ENCODE measurements around the gene RREB1. TPM values are rescaled to one million over a fixed set of nuclear protein-coding genes. Genes with fewer than 3 reads are reported as not detected.

The RREB1 gene
- total RNA-seq, 1 donor from 2014 or later: 16.8 TPM

GRCh38 chr6:7106752-7107577 is 796 bp upstream of the RREB1 start:
- H3K27me3 Mint-ChIP-seq: peaks cover 9% of the 10 kb centered on the region
- intact Hi-C loops (cut with micrococcal nuclease): loop anchor here (1.0 to 2.0 kb wide), 3 partner anchors 20 to 132 kb away; no protein-coding TSS in a partner anchor
- H3K4me1 Mint-ChIP-seq: peaks cover 28% of the 10 kb centered on the region
- peaks cover 2% of the 10 kb centered on the region for H3K36me3 Mint-ChIP-seq (ENCODE audit: low read depth)
- peak overlapping the region; percentile 94 for H3K27ac Mint-ChIP-seq
- peak overlapping the region; percentile 87 for H3K4me3 Mint-ChIP-seq
- peak; percentile 85 for DNase-seq
- H3K9me3 Mint-ChIP-seq: no peaks in the 10 kb centered on the region

DNA sequence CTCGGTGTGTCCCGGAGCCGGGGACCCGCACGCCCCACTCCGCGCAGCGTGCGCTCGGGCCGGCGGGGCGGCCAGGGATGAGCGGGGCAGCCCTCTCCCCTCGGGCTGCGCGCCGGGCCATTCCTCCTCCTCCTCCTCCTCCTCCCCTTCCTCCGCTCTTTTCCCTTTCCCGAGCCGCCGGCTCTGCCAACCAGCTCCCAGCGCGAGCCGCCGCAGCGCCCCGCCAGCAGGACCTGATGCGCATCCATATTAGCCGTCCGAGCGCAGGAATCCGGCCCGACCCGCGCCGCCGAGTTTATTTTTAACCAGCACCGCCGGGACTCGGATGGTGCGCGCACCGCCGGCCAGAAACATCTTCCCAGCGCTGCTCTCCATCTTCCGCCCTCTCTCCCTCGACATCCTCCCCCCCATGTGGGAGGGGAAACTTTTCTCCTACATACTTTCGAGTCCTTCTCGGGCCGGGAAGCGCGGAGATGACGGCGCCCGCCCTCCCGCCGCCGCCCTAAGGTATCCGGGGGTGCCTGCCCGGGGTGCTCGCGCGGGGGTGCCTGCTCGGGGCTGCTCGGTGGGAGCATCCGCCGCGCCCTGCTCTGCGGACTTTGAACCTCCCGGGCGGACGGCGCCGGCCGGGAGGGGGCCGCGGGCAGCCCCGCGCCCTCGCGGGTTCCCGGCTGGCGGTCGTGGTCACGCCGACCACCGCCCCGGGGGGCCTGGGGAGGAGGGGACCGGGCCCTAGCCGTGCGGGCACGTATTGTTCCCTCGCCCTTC is 619 bp downstream of the RREB1 start:
- intact Hi-C loops (cut with micrococcal nuclease): no loop called here
- Mint-ChIP-seq H3K9me3 (no peaks in the 10 kb centered on the region), H3K27me3 (peaks cover 9% of the 10 kb centered on the region), H3K27ac (peak overlapping the region; percentile 96), H3K4me3 (peak overlapping the region; percentile 96), H3K4me1 (peaks cover 40% of the 10 kb centered on the region), H3K36me3 (ENCODE audit: low read depth) (peaks cover 2% of the 10 kb centered on the region)
- DNase-seq: peak; percentile 84

GRCh38 chr6:7108964-7109836 is 1.4 kb downstream of the RREB1 start:
- Mint-ChIP-seq H3K36me3 (ENCODE audit: low read depth) (peaks cover 2% of the 10 kb centered on the region), H3K4me3 (peak overlapping the region; percentile 93), H3K4me1 (peaks cover 44% of the 10 kb centered on the region), H3K9me3 (no peaks in the 10 kb centered on the region), H3K27me3 (peaks cover 8% of the 10 kb centered on the region), H3K27ac (peak overlapping the region; percentile 88)
- intact Hi-C loops (cut with micrococcal nuclease): loop anchor here (1.0 kb wide), 1 partner anchor 28 kb away; no protein-coding TSS in a partner anchor
- DNase-seq: peak; percentile 80

DNA sequence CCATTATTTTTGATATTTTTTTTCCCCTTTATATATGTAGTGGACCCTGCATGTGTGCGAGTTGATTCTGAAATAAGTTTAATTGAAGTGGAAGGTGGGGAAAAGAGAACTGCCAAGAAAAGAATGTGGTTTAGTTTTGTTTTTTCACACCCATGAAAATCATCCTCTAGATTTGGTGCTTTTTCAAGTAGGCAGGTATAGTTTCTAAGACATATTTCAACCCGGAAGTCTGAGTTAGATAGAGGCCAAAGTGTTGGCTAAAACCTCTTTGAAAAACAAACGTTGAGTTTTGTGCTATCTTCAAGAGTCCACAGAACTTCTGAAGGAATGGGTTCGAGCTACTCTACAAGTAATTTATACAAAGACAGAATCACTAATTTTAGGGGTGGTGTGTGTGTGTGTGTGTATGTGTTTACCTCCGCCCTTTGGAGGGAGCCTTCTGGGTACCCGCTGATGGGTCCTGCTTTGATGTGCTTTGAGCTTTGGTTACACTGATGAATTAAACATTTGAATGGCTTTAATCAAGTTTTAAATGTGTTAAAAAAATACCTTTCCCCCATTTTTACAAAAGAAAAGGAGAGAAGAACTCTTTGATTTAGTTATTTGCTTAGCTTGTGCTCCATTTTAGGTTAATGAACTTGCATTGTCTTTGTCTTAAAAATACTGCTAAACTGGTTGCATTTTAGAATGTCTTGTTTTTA is 2.5 kb downstream of the RREB1 start:
- intact Hi-C loops (cut with micrococcal nuclease): no loop called here
- H3K4me3 Mint-ChIP-seq: peak overlapping the region; percentile 93
- H3K27me3 Mint-ChIP-seq: peaks cover 2% of the 10 kb centered on the region
- H3K36me3 Mint-ChIP-seq (ENCODE audit: low read depth): peaks cover 2% of the 10 kb centered on the region
- no peaks in the 10 kb centered on the region for H3K9me3 Mint-ChIP-seq
- H3K4me1 Mint-ChIP-seq: peaks cover 44% of the 10 kb centered on the region
- DNase-seq: no peak
- H3K27ac Mint-ChIP-seq: peak overlapping the region; percentile 88

DNA sequence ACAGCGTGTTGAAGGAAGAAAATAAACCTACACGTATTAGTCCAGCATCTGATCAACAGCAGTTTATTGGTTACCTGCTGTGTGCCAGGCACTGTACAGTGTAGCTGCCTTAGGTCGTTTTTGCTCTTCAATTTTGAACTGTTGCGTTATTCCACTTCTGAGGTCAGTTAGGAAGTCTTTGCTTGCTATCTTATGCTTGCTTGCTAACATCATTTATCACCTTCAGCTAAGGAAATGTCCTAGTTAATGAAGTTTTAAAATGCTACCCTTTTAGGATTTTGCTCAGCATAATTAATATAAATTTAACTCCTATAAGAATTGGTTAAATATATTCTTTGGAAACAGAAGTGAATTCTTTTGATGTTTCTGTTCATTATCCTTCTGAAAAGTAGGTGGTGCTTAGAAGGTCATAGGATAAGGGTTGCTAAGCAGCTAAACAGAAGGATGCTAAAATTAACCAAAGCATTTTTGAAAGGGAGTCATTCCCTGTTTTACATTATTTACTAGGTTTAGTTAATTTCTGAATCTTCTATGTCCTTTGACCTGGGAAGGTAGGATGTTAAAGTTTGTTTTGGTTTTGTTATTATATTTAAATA is 3.4 kb downstream of the RREB1 start:
- peaks cover 3% of the 10 kb centered on the region for H3K36me3 Mint-ChIP-seq (ENCODE audit: low read depth)
- H3K9me3 Mint-ChIP-seq: no peaks in the 10 kb centered on the region
- intact Hi-C loops (cut with micrococcal nuclease): no loop called here
- no peak overlapping the region for H3K27ac Mint-ChIP-seq
- H3K4me3 Mint-ChIP-seq: no peak overlapping the region
- H3K27me3 Mint-ChIP-seq: peaks cover 2% of the 10 kb centered on the region
- DNase-seq: no peak
- peaks cover 51% of the 10 kb centered on the region for H3K4me1 Mint-ChIP-seq

DNA sequence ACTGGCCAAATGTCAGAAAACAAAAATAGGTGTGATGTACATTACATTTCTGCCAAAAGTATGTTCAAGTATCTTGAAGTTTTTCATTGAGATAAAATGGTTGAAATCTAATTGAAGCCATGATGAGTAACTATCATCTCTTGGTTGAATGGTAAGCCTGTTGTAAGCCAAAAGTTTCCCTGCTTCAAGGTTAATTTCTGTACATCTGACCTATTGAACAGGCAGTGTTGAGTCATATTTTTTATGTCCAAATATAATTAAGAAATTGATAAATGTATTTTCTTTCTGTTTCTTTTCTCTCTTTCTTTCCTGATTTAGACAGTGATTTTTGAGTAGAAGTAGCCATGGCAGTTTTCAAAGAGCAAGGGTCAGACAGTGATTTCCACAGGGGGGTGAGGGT is 4.4 kb downstream of the RREB1 start:
- peaks cover 3% of the 10 kb centered on the region for H3K36me3 Mint-ChIP-seq (ENCODE audit: low read depth)
- peaks cover 2% of the 10 kb centered on the region for H3K27me3 Mint-ChIP-seq
- H3K4me1 Mint-ChIP-seq: peaks cover 52% of the 10 kb centered on the region
- H3K27ac Mint-ChIP-seq: no peak overlapping the region
- peak overlapping the region; percentile 72 for H3K4me3 Mint-ChIP-seq
- H3K9me3 Mint-ChIP-seq: no peaks in the 10 kb centered on the region
- DNase-seq: no peak
- intact Hi-C loops (cut with micrococcal nuclease): no loop called here

GRCh38 chr6:7112741-7113313 is 5.1 kb downstream of the RREB1 start:
- peaks cover 1% of the 10 kb centered on the region for H3K36me3 Mint-ChIP-seq (ENCODE audit: low read depth)
- intact Hi-C loops (cut with micrococcal nuclease): no loop called here
- H3K9me3 Mint-ChIP-seq: no peaks in the 10 kb centered on the region
- H3K4me1 Mint-ChIP-seq: peaks cover 52% of the 10 kb centered on the region
- peak; percentile 79 for DNase-seq
- peaks cover 2% of the 10 kb centered on the region for H3K27me3 Mint-ChIP-seq
- H3K4me3 Mint-ChIP-seq: peak overlapping the region; percentile 72
- peak overlapping the region; percentile 21 for H3K27ac Mint-ChIP-seq

DNA sequence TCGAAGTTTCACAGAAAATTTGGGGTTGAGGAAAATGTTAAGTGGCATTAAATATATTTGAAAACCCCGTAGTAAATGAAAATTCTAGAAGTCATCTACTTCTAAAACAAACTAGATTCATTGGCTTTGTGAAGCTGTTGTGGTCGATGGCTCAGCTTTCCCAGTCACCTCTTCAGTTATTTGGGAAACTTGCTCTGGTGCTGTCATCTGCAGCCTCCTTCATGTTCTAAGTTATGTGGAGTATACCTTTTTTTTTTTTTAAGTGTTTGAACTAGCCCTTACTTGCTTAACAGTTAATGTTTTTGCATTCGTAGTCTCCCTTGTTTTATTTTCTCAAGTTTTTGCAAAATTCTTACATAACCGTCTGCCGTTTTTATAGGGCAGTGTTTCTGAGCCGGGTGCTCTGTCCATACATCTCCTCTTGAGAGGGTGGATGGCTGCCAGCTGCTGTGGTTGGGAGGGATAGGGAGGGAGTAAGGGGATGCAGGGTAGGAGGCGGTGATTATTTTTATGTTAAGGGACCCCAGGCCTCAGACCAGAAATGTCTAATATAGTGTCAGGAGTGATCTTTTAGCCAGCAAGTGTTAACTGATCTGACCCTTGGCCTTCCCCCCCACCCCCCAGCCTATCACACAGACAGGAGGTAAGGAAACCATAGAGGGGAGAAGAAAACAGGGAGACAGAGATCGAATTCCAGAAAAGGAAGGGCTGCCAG is 7.1 kb downstream of the RREB1 start:
- H3K36me3 Mint-ChIP-seq (ENCODE audit: low read depth): peaks cover 5% of the 10 kb centered on the region
- intact Hi-C loops (cut with micrococcal nuclease): no loop called here
- peaks cover 51% of the 10 kb centered on the region for H3K4me1 Mint-ChIP-seq
- H3K27ac Mint-ChIP-seq: no peak overlapping the region
- no peaks in the 10 kb centered on the region for H3K9me3 Mint-ChIP-seq
- no peak overlapping the region for H3K4me3 Mint-ChIP-seq
- DNase-seq: no peak
- H3K27me3 Mint-ChIP-seq: peaks cover 2% of the 10 kb centered on the region

DNA sequence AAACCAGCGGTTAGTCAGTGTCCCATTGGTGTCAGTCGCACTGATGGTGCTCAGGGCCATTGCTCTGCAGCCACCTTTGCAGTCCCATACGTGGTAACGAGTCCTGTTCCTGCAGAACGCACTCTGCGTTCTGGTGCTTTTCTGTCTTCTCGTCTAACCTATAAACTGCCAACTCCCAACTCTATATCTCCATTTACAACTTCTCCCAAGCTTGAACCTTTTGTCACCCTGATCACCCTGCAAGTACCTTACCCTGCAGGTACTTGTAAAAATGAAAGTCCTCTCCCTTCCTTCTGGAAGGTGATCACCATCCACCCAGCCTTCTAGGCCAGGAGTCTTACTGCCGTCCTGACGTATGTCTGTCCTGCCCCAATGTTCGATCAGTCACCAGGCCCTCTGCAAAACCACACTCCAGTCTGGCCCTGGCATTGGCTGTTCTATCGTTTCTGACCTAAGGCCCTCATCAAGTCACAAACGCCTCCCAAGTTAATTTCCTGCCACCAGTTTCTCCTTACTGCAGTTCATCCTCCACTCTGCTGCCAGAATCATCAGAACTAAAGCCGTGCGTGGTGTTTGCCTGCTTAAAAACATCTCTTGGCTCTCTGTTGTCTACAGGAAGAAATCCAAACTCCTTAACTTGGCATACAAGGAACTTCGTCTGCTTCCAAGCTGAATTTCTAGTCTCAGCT is 7.9 kb downstream of the RREB1 start:
- Mint-ChIP-seq H3K36me3 (ENCODE audit: low read depth) (peaks cover 5% of the 10 kb centered on the region), H3K27ac (no peak overlapping the region), H3K9me3 (no peaks in the 10 kb centered on the region), H3K4me3 (no peak overlapping the region), H3K27me3 (peaks cover 2% of the 10 kb centered on the region), H3K4me1 (peaks cover 43% of the 10 kb centered on the region)
- intact Hi-C loops (cut with micrococcal nuclease): no loop called here
- DNase-seq: no peak

DNA sequence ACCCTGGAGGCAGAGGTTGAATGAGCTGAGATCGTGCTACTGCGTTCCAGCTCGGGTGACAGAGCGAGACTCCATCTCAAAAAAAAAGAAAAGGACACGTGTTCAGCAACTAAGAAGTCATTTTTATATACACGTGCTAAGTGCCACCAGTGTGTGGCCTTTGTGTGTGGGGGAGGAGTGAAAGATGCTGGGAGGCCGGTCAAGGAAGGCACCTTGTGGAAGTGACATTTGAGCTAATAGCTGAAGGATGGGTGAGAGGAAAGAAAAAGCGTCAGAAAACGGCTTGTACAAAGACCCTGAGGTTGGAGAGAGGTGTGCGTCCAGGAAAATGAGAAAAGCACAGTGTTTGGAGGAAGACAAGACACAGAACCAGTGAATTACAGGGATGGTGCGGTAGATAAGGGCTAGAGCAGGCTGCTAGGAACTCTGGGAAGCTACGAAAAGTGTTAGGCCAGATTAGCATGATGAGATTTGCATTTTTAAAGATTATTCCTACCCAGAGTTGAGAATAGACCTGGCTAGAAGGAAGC is 11.6 kb downstream of the RREB1 start:
- H3K36me3 Mint-ChIP-seq (ENCODE audit: low read depth): peaks cover 19% of the 10 kb centered on the region
- H3K27me3 Mint-ChIP-seq: no peaks in the 10 kb centered on the region
- peaks cover 24% of the 10 kb centered on the region for H3K4me1 Mint-ChIP-seq
- intact Hi-C loops (cut with micrococcal nuclease): no loop called here
- H3K27ac Mint-ChIP-seq: no peak overlapping the region
- H3K9me3 Mint-ChIP-seq: no peaks in the 10 kb centered on the region
- DNase-seq: no peak
- H3K4me3 Mint-ChIP-seq: no peak overlapping the region

DNA sequence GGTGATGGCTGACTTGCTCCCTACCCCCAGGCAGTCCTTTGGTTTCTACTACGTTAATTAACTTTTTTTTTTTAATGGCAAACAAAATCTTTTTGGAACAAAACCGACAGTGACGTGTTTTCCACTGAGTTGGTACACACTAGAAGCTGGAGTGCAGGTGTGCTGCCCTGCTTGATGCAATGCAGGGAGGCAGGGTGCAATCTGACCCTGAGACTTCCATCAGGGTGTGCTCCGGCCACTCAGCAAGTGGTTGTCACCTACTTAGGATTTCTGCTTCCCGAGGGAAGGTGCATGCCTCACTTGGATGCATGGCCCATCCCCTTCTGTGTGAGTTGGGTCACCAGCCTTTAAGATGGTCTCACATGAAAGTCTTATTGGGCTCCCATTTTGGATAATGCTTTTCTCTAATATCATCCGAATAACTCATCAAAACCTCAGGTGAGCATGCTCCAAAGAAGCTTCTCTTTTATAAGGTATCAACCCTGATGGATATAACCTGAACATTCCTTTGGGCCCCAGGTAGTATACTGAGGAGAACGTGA is 14.0 kb downstream of the RREB1 start:
- H3K27ac Mint-ChIP-seq: no peak overlapping the region
- H3K4me3 Mint-ChIP-seq: no peak overlapping the region
- intact Hi-C loops (cut with micrococcal nuclease): no loop called here
- peaks cover 30% of the 10 kb centered on the region for H3K36me3 Mint-ChIP-seq (ENCODE audit: low read depth)
- DNase-seq: no peak
- peaks cover 27% of the 10 kb centered on the region for H3K4me1 Mint-ChIP-seq
- H3K27me3 Mint-ChIP-seq: no peaks in the 10 kb centered on the region
- H3K9me3 Mint-ChIP-seq: no peaks in the 10 kb centered on the region

Data from activated CD4-positive, alpha-beta T cell treated with anti-CD3 and anti-CD28 coated beads, Interleukin-2, amount 10 ng/mL, durations not matched to agents 24 days and 14 days (primary cell).